Peyer's patch (tissue), 4 donors: ENCODE results near the gene ZNRF1.

Source experiments
- POLR2A ChIP-seq, 2 donors: fragments of 450-650 bp; IDR thresholded peaks; one replicate each; pipeline ENCODE4 v1.5.1; 2017; ENCODE audit warnings: antibody characterized with exemption in 2 of 2, mild to moderate bottlenecking in 2 of 2, moderate library complexity in 2 of 2
- TF ChIP-seq, protein P1 (sequence below), 6 experiments: fragments of 450-650 bp in 4 of 6; fragments of 200-600 bp in 2 of 6; sonication (generic) in 1 of 6; IDR thresholded peaks; one replicate each; pipeline ENCODE4 v1.5.1; 2017 to 2019; ENCODE audit warnings: antibody characterized with exemption in 6 of 6, mild to moderate bottlenecking in 3 of 6, moderate library complexity in 1 of 6

DNA sequence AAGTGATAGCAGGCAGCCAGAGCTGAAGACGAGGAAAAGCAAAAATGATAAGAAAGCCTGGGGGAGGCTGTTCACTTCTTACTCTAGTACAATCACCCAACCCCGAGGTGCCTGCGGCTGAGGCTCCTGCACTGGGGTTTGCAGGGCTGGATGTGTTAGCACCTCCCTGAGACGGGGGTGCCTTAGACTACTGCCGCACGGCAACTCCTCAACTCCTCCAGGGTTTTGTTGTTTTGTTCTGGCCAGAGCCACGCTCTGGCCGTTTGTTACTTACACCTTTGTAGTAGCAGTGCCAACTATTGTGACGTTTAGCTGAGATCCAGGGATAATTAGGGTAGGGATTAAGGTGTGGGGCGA lies 66.3 kb downstream of the ZNRF1 start:
- TF ChIP-seq, protein P1, sequence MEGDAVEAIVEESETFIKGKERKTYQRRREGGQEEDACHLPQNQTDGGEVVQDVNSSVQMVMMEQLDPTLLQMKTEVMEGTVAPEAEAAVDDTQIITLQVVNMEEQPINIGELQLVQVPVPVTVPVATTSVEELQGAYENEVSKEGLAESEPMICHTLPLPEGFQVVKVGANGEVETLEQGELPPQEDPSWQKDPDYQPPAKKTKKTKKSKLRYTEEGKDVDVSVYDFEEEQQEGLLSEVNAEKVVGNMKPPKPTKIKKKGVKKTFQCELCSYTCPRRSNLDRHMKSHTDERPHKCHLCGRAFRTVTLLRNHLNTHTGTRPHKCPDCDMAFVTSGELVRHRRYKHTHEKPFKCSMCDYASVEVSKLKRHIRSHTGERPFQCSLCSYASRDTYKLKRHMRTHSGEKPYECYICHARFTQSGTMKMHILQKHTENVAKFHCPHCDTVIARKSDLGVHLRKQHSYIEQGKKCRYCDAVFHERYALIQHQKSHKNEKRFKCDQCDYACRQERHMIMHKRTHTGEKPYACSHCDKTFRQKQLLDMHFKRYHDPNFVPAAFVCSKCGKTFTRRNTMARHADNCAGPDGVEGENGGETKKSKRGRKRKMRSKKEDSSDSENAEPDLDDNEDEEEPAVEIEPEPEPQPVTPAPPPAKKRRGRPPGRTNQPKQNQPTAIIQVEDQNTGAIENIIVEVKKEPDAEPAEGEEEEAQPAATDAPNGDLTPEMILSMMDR (IDR thresholded peaks at IDR 0.05): no peak
- TF ChIP-seq POLR2A (IDR thresholded peaks at IDR 0.05): no peak
